HL-60/S4 (cell line): ENCODE data around the gene KRTAP4-7.
"Not testable (repeated sequence)": the region's sequence is repeated elsewhere in the genome, so short reads cannot be mapped to it uniquely, and the experiment has no call there.

Source experiments
- in situ Hi-C: fragments of 300-500 bp; cut with MboI; formaldehyde crosslinking; loops from 2 replicates; pipeline ENCODE4 v1.14.3; 2022; ENCODE audit warnings: low sequenced_read_pairs

Gene KRTAP4-7

GRCh38 chr17:41107941-41108450 is 24.0 kb downstream of the KRTAP4-7 start:
- in situ Hi-C loops, result no loop called here

- in situ Hi-C loops, result not testable (repeated sequence)
Measured at GRCh38 chr17:41108728-41109386, 24.9 kb downstream of the KRTAP4-7 start.

- in situ Hi-C loops, result no loop called here
Measured at GRCh38 chr17:41111151-41111885, 27.4 kb downstream of the KRTAP4-7 start.

GRCh38 chr17:41116297-41116696 is 32.3 kb downstream of the KRTAP4-7 start:
- in situ Hi-C loops, result no loop called here

GRCh38 chr17:41117846-41118386 is 34.0 kb downstream of the KRTAP4-7 start, which contains the start of gene KRTAP4-11:
Gene KRTAP4-11, minus strand, starts transcription at chr17:41118373. Its CDS starts 58 bp downstream, at chr17:41118315.
- in situ Hi-C loops, result not testable (repeated sequence)

- in situ Hi-C loops, result no loop called here
Measured at GRCh38 chr17:41118721-41119120, 34.8 kb downstream of the KRTAP4-7 start.

GRCh38 chr17:41119696-41120690 is 36.0 kb downstream of the KRTAP4-7 start:
- in situ Hi-C loops, result not testable (repeated sequence)

GRCh38 chr17:41121742-41122141 is 37.8 kb downstream of the KRTAP4-7 start:
- in situ Hi-C loops, result no loop called here

- in situ Hi-C loops, result not testable (repeated sequence)
Measured at GRCh38 chr17:41123292-41123990, 39.5 kb downstream of the KRTAP4-7 start.

GRCh38 chr17:41123991-41124371 is 40.0 kb downstream of the KRTAP4-7 start, which contains the start of gene KRTAP4-12:
Gene KRTAP4-12, minus strand, starts transcription at chr17:41124182. Its CDS starts 60 bp downstream, at chr17:41124122.
- in situ Hi-C loops, result not testable (repeated sequence)

GRCh38 chr17:41125064-41125463 is 41.1 kb downstream of the KRTAP4-7 start:
- in situ Hi-C loops, result no loop called here

GRCh38 chr17:41126412-41126811 is 42.5 kb downstream of the KRTAP4-7 start:
- in situ Hi-C loops, result no loop called here

GRCh38 chr17:41127371-41127770 is 43.4 kb downstream of the KRTAP4-7 start:
- in situ Hi-C loops, result no loop called here

- in situ Hi-C loops, result no loop called here
Measured at GRCh38 chr17:41131979-41132378, 48.0 kb downstream of the KRTAP4-7 start.

GRCh38 chr17:41133880-41134735 is 50.2 kb downstream of the KRTAP4-7 start:
- in situ Hi-C loops, result no loop called here
